Thoracic aorta (tissue), 2 donors: ENCODE results near the gene TLCD3B. TPM values are rescaled to one million over a fixed set of nuclear protein-coding genes. Genes with fewer than 3 reads are reported as not detected.

Experiments
- ATAC-seq: fragments of 150-250 bp; one replicate; pipeline ENCODE4 v1.8.0; 2017; ENCODE audit warnings: low read depth; ENCODE audit not compliant: insufficient number of reproducible peaks, low FRiP score
- DNase-seq: peaks from one replicate; pipeline ENCODE4 v3.0.0-alpha.2; 2020; ENCODE audit warnings: low spot score
- H3K27ac ChIP-seq, 2 donors: fragments of 200-600 bp; sonication (generic); 1 replicate in 1 of 2; 2 replicates in 1 of 2; pipeline ENCODE4 v1.5.1; 2016; ENCODE audit warnings: mild to moderate bottlenecking in 2 of 2, moderate library complexity in 2 of 2
- H3K27me3 ChIP-seq: fragments of 200-600 bp; sonication (generic); replicated peaks from 2 replicates; pipeline ENCODE4 v1.6.0; 2016; ENCODE audit warnings: mild to moderate bottlenecking; ENCODE audit not compliant: insufficient read depth
- H3K36me3 ChIP-seq: fragments of 200-600 bp; sonication (generic); one replicate; pipeline ENCODE4 v1.5.1; 2016
- H3K4me1 ChIP-seq, 2 donors: fragments of 200-600 bp; sonication (generic); 1 replicate in 1 of 2; 2 replicates in 1 of 2; pipeline versions ENCODE4 v1.5.1 to v1.6.0; 2016; ENCODE audit warnings: low read depth in 2 of 2, mild to moderate bottlenecking in 1 of 2; ENCODE audit not compliant: control insufficient read depth in 1 of 2
- H3K4me3 ChIP-seq: fragments of 200-600 bp; sonication (generic); 2 replicates; pipeline ENCODE4 v1.5.1; 2016; ENCODE audit warnings: mild to moderate bottlenecking
- H3K9me3 ChIP-seq: fragments of 200-600 bp; sonication (generic); 2 replicates; pipeline ENCODE4 v1.5.1; 2016
- CTCF ChIP-seq: fragments of 200-600 bp; sonication (generic); IDR thresholded peaks from one replicate; pipeline ENCODE4 v1.5.1; 2019; ENCODE audit warnings: antibody characterized with exemption
- total RNA-seq, 2 donors: library from RNA; depleted of rRNA; stranded (reverse); fragments of >200 nt; gene quantifications; one replicate each; pipeline versions ENCODE4 v1.1.0 to v1.2.3, GENCODE V29; 2016

The TLCD3B gene
- total RNA-seq, 2 donors from 2014 or later, result not detected

GRCh38 chr16:30007378-30007895 is 23.6 kb downstream of the TLCD3B start:
- ATAC-seq, result no peak
- Histone ChIP-seq H3K27me3 (peaks cover 15% of the 10 kb centered on the region), H3K27ac (no peak overlapping the region), H3K4me3 (no peak overlapping the region), H3K36me3 (no peaks in the 10 kb centered on the region), H3K4me1 (peaks cover 11 to 25% of the 10 kb centered on the region in 2 donors), H3K9me3 (no peaks in the 10 kb centered on the region)
- DNase-seq, result no peak
- no peak for TF ChIP-seq CTCF

GRCh38 chr16:30006659-30007377 is 24.3 kb downstream of the TLCD3B start:
- Histone ChIP-seq H3K9me3 (no peaks in the 10 kb centered on the region), H3K27me3 (peaks cover 14% of the 10 kb centered on the region), H3K4me1 (peaks cover 11 to 20% of the 10 kb centered on the region in 2 donors), H3K4me3 (no peak overlapping the region), H3K27ac (no peak overlapping the region), H3K36me3 (peaks cover under 1% of the 10 kb centered on the region)
- ATAC-seq, result no peak
- no peak for TF ChIP-seq CTCF
- DNase-seq, result no peak

- H3K9me3 ChIP-seq, result no peaks in the 10 kb centered on the region
- H3K27me3 ChIP-seq, result peaks cover 7% of the 10 kb centered on the region
- peaks cover 7% of the 10 kb centered on the region for H3K36me3 ChIP-seq
- no peak for DNase-seq
- no peak for ATAC-seq
- H3K27ac ChIP-seq, result no peak overlapping the region
- peaks cover 7 to 13% of the 10 kb centered on the region in 2 donors for H3K4me1 ChIP-seq
- no peak overlapping the region for H3K4me3 ChIP-seq
- TF ChIP-seq CTCF, result no peak
Observed at GRCh38 chr16:30006095-30006473, 25.0 kb downstream of the TLCD3B start.

GRCh38 chr16:30005341-30006094 is 25.6 kb downstream of the TLCD3B start:
- H3K27ac ChIP-seq, result no peak overlapping the region
- no peaks in the 10 kb centered on the region for H3K9me3 ChIP-seq
- peak; percentile 69 for TF ChIP-seq CTCF
- peaks cover 7% of the 10 kb centered on the region for H3K36me3 ChIP-seq
- no peak for ATAC-seq
- H3K4me1 ChIP-seq, result peaks cover under 1 to 7% of the 10 kb centered on the region in 2 donors
- peaks cover 7% of the 10 kb centered on the region for H3K27me3 ChIP-seq
- DNase-seq, result no peak
- no peak overlapping the region for H3K4me3 ChIP-seq

- TF ChIP-seq CTCF, result no peak
- Histone ChIP-seq H3K36me3 (peaks cover 7% of the 10 kb centered on the region), H3K27ac (no peak overlapping the region), H3K4me1 (peaks cover 0 to under 1% of the 10 kb centered on the region in 2 donors), H3K9me3 (no peaks in the 10 kb centered on the region), H3K27me3 (peaks cover 3% of the 10 kb centered on the region), H3K4me3 (no peak overlapping the region)
- no peak for ATAC-seq
- no peak for DNase-seq
Observed at GRCh38 chr16:30004811-30005242, 26.2 kb downstream of the TLCD3B start.
